Sigmoid colon (tissue), 7 donors: Measurements from ENCODE around the gene FRMD1. TPM values are rescaled to one million over a fixed set of nuclear protein-coding genes. Genes with fewer than 3 reads are reported as not detected.

ENCODE experiments used
- DNase-seq: peaks from one replicate; pipeline ENCODE4 v3.0.0-alpha.2; 2019
- H3K27ac ChIP-seq, 4 donors: fragments of 200-600 bp; sonication (generic); one replicate each; pipeline ENCODE4 v1.5.1; 2016 to 2019; ENCODE audit warnings: mild to moderate bottlenecking in 1 of 4
- H3K27me3 ChIP-seq, 3 donors: fragments of 200-600 bp; sonication (generic); one replicate each; pipeline ENCODE4 v1.5.1; 2019; ENCODE audit warnings: mild to moderate bottlenecking in 1 of 3
- H3K36me3 ChIP-seq, 4 donors: fragments of 200-600 bp; sonication (generic); one replicate each; pipeline ENCODE4 v1.5.1; 2016 to 2019
- H3K4me1 ChIP-seq, 4 donors: fragments of 200-600 bp; sonication (generic); one replicate each; pipeline ENCODE4 v1.5.1; 2017 to 2019
- H3K4me3 ChIP-seq, 4 donors: fragments of 200-600 bp; sonication (generic); one replicate each; pipeline ENCODE4 v1.5.1; 2017 to 2019; ENCODE audit warnings: mild to moderate bottlenecking in 2 of 4, moderate library complexity in 1 of 4
- H3K9me3 ChIP-seq, 4 donors: fragments of 200-600 bp in 3 of 4; sonication (generic) in 3 of 4; one replicate each; pipeline versions ENCODE4 v1.5.1 to v1.6.1; 2013 to 2019
- EP300 ChIP-seq, 4 donors: sonication (generic); formaldehyde crosslinking; IDR thresholded peaks; one replicate each; pipeline ENCODE4 v1.6.1; 2017; ENCODE audit warnings: antibody characterized with exemption in 4 of 4
- POLR2A ChIP-seq, 2 donors: fragments of 450-650 bp; IDR thresholded peaks; one replicate each; pipeline ENCODE4 v1.6.1; 2016; ENCODE audit warnings: antibody characterized with exemption in 2 of 2, mild to moderate bottlenecking in 2 of 2, moderate library complexity in 2 of 2
- POLR2AphosphoS5 ChIP-seq, 4 donors: sonication (generic); formaldehyde crosslinking; IDR thresholded peaks; one replicate each; pipeline ENCODE4 v1.6.1; 2017; ENCODE audit warnings: antibody characterized with exemption in 4 of 4
- WGBS, 2 donors: extraction: QIAGEN DNeasy Blood & Tissue Kit; methylation state at CpG; one replicate each; pipeline ENCODE4 v1.1.7; 2013; 5-methylcytosine and 5-hydroxymethylcytosine counted together
- intact Hi-C: fragments of 100-400 bp; cut with DNase I; formaldehyde crosslinking; loops from one replicate; pipeline ENCODE4 v1.15.1; 2023
- polyA plus RNA-seq, 3 donors: library from polyadenylated mRNA; stranded (reverse); fragments of 200-250 nt; gene quantifications; one replicate each; pipeline ENCODE4 v1.2.3, GENCODE V29; 2013
- total RNA-seq, 4 donors: library from RNA; depleted of rRNA; stranded (reverse); fragments of >200 nt; gene quantifications; one replicate each; pipeline ENCODE4 v1.1.0, GENCODE V29; 2016
- TF ChIP-seq, protein P1 (sequence below), 4 experiments: fragments of 450-650 bp in 3 of 4; fragments of 200-600 bp in 1 of 4; IDR thresholded peaks; one replicate each; pipeline ENCODE4 v1.5.1; 2016 to 2019; ENCODE audit warnings: antibody characterized with exemption in 4 of 4, mild to moderate bottlenecking in 3 of 4, moderate library complexity in 2 of 4
- donor health status: healthy with polysubstance abuse.
- donor health status: Bipolar disorder and iron deficiency.
- donor health status: healthy.

The FRMD1 gene
- total and polyA plus RNA-seq, 7 donors, result 0.36 to 12.0 (median 4.2) TPM; not detected in 2

DNA sequence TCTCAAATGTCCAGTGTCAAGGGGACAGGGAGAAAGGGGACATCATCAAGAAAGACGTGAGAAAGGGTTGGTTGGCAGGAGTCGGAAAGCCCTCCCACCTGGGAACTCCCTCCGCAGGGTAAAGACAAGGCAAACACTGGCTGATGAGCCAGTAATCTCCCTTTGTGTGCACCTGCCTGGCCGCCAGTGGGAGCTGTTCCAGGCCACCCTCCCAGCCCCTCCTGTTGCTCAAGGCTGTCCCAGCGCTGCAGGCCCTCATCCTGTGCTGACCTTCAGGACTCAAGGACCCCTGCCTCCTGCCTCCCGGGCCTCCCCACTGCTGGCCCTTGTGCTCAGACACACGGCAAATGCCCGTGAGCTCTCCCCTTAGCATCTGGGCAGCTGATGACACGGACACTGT lies 7.4 kb downstream of the FRMD1 start:
- WGBS, 2 donors, result 81 to 86% methylated on average over 9 of the region's 9 CpGs
- Histone ChIP-seq H3K27ac (no peak overlapping the region), H3K27me3 (no peaks in the 10 kb centered on the region), H3K9me3 (no peaks in the 10 kb centered on the region), H3K4me1 (no peaks in the 10 kb centered on the region), H3K4me3 (no peak overlapping the region), H3K36me3 (no peaks in the 10 kb centered on the region)
- no peak for DNase-seq
- intact Hi-C loops, result no loop called here
- TF ChIP-seq, protein P1, sequence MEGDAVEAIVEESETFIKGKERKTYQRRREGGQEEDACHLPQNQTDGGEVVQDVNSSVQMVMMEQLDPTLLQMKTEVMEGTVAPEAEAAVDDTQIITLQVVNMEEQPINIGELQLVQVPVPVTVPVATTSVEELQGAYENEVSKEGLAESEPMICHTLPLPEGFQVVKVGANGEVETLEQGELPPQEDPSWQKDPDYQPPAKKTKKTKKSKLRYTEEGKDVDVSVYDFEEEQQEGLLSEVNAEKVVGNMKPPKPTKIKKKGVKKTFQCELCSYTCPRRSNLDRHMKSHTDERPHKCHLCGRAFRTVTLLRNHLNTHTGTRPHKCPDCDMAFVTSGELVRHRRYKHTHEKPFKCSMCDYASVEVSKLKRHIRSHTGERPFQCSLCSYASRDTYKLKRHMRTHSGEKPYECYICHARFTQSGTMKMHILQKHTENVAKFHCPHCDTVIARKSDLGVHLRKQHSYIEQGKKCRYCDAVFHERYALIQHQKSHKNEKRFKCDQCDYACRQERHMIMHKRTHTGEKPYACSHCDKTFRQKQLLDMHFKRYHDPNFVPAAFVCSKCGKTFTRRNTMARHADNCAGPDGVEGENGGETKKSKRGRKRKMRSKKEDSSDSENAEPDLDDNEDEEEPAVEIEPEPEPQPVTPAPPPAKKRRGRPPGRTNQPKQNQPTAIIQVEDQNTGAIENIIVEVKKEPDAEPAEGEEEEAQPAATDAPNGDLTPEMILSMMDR (IDR thresholded peaks at IDR 0.05), result no peak
- no peak for TF ChIP-seq POLR2A (IDR thresholded peaks at IDR 0.05)
- TF ChIP-seq POLR2AphosphoS5 (IDR thresholded peaks at IDR 0.05), result no peak
- TF ChIP-seq EP300 (IDR thresholded peaks at IDR 0.05), result no peak

GRCh38 chr6:168070804-168071203 lies 8.2 kb downstream of the FRMD1 start:
- Histone ChIP-seq H3K27me3 (no peaks in the 10 kb centered on the region), H3K9me3 (no peaks in the 10 kb centered on the region), H3K4me3 (no peak overlapping the region), H3K4me1 (no peaks in the 10 kb centered on the region), H3K27ac (no peak overlapping the region), H3K36me3 (no peaks in the 10 kb centered on the region)
- no peak for DNase-seq
- intact Hi-C loops, result no loop called here
- WGBS, 2 donors, result 86 to 89% methylated on average over 7 of the region's 7 CpGs
- TF ChIP-seq POLR2A (IDR thresholded peaks at IDR 0.05), result no peak
- TF ChIP-seq POLR2AphosphoS5 (IDR thresholded peaks at IDR 0.05), result no peak
- no peak for TF ChIP-seq EP300 (IDR thresholded peaks at IDR 0.05)
- TF ChIP-seq, protein P1 (IDR thresholded peaks at IDR 0.05), result no peak

GRCh38 chr6:168067081-168067759 lies 11.8 kb downstream of the FRMD1 start:
- WGBS, 2 donors, result 93 to 94% methylated on average over 24 of the region's 24 CpGs
- Histone ChIP-seq H3K4me1 (no peaks in the 10 kb centered on the region), H3K27me3 (no peaks in the 10 kb centered on the region), H3K9me3 (no peaks in the 10 kb centered on the region), H3K4me3 (no peak overlapping the region), H3K36me3 (no peaks in the 10 kb centered on the region), H3K27ac (no peak overlapping the region)
- DNase-seq, result no peak
- TF ChIP-seq EP300 (IDR thresholded peaks at IDR 0.05), result no peak
- no peak for TF ChIP-seq POLR2AphosphoS5 (IDR thresholded peaks at IDR 0.05)
- TF ChIP-seq POLR2A (IDR thresholded peaks at IDR 0.05), result no peak
- intact Hi-C loops, result no loop called here

DNA sequence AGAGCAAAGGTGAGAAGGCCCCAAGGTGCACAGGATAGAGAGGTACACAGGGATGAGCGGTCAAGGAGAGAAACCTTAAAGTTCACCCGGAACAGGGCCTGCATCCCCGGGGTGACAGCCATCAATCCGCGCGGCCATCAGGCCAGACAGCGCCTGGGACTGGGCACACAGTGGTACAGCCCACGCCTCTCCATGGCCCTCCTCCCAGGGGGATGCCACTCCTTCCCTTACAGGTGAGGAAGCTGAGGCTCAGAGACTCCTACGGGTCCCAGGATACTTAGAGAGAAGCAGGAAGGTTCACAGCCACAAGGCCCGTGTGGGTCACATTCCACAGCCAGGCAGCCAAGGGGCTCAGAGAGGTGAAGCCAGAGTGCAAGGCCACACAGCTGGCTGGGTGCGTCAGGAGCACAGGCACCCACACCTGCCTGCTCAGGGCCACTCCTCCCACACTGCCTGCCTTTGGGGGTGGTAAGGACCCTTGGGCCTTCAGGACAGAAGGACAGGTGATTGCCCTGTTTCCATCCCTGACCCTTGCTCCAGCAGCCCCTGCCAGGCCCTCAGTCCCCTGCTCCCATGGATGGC lies 14.7 kb downstream of the FRMD1 start:
- intact Hi-C loops, result no loop called here
- 90 to 93% methylated on average over 11 of the region's 11 CpGs for WGBS, 2 donors
- no peaks in the 10 kb centered on the region for H3K27me3 ChIP-seq
- no peaks in the 10 kb centered on the region for H3K9me3 ChIP-seq
- DNase-seq, result no peak
- H3K36me3 ChIP-seq, result no peaks in the 10 kb centered on the region
- no peak overlapping the region for H3K27ac ChIP-seq
- TF ChIP-seq, protein P1 (IDR thresholded peaks at IDR 0.05), result no peak
- TF ChIP-seq POLR2AphosphoS5 (IDR thresholded peaks at IDR 0.05) (no peak), EP300 (IDR thresholded peaks at IDR 0.05) (no peak), POLR2A (IDR thresholded peaks at IDR 0.05) (no peak)
- peaks cover 0 to 5% (median 0%) of the 10 kb centered on the region in 4 donors for H3K4me1 ChIP-seq
- no peak overlapping the region for H3K4me3 ChIP-seq

GRCh38 chr6:168063431-168063830 lies 15.6 kb downstream of the FRMD1 start:
- 94% methylated on average over 13 of the region's 13 CpGs for WGBS, 2 donors
- no peak overlapping the region for H3K4me3 ChIP-seq
- H3K27me3 ChIP-seq, result no peaks in the 10 kb centered on the region
- H3K36me3 ChIP-seq, result no peaks in the 10 kb centered on the region
- no peak for DNase-seq
- H3K4me1 ChIP-seq, result peaks cover 0 to 5% (median 0%) of the 10 kb centered on the region in 4 donors
- H3K27ac ChIP-seq, result no peak overlapping the region
- TF ChIP-seq EP300 (IDR thresholded peaks at IDR 0.05), result no peak
- TF ChIP-seq, protein P1 (IDR thresholded peaks at IDR 0.05), result no peak
- no peak for TF ChIP-seq POLR2A (IDR thresholded peaks at IDR 0.05)
- TF ChIP-seq POLR2AphosphoS5 (IDR thresholded peaks at IDR 0.05), result no peak
- no peaks in the 10 kb centered on the region for H3K9me3 ChIP-seq
- intact Hi-C loops, result no loop called here
